GM19043 (cell line): ENCODE measurements around the gene ZNF134.
A peak's percentile ranks its signal among the peaks of the same experiment; 100 is the strongest.

ENCODE experiments used
- ATAC-seq: cut with Tn5 transposase; IDR thresholded peaks from one replicate; pipeline ENCODE4 v1.9.1; 2021; ENCODE audit warnings: low read depth; ENCODE audit not compliant: unreplicated experiment

ZNF134 gene

DNA sequence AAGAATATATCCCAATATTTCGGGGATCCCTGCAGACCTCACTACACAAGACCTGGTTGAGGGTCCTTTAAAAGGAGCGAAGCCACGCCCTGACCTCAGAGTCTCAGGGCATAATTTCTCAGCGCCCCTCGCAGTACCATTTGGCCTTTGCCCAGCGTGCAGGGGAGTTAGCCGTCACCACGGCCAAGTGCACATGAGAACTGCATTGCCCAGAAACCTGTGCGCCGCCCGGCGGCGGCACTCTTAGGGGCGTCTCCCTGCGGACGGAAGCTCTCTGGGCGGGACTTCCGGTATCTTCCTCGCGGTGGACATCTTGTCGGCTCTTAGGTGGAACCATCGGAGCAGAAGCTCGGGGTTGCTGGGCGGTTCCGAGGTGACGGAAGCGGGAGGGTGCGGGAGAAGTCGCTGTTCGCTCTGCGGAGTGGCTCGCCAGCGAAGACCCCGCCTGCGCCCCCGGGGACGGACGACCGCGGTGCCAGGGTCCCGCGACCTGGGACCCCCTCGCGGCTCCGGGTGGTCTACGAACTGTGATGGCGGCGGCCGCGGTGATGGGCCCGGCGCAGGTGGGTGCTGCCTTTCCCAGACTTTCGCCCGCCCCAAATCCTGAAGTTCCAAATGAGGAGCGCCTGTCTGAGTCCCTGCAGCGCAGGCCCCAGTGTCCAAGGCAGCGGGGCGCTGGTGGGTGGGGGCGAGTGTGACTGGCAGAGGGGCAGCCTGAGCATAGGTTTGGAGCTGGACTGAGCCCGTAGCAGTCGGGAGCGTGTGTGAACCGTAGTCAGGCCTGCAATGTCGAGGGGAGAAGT, at the start of gene ZNF134:
ZNF134 (plus strand) TSS at position 302 of the 803 bp plus-strand sequence. CDS start 5,227 bp downstream, outside the sequence.
- peak; percentile 95 for ATAC-seq

DNA sequence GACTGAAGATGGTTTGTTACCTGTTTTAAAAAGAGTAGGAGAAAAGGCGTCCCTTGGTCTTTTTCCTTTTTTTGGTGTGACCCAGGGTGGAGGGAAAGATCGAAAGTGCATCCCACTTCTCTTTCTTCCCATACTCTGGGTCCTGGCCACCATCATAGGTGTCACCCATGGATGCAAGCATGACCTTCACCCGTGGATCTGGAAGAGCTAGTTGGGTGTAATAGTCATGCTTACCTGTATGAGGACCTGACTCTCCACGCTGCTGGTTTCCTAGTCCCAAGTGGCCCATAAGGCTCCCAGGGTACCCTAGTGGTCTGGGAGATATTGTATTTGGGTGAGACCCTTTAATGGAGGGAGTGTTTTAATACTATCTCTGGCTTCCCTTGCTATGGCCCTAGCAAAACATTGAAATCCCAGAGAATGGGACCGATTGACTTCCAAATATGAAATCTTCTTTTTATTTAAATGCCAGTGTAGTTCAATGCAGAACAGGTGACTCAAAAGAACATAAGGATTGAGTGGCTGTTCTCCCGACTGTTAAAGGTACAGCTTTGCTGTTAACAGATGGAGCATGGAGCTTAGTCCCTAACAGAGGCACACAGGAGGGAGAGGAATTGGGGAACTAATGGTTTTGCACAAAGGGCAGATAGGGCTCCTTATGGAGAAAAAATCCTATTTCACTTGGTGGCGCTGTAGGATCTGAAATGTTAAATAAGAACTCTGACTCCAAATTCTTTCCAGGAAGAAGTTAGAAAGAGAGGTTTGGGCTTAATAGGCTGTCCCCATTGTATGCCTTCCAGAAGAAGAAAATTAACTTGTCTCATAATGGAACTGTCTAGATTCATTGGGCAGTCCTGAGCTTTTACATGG, 47.4 kb upstream of the ZNF134 start:
- ATAC-seq, result no peak

DNA sequence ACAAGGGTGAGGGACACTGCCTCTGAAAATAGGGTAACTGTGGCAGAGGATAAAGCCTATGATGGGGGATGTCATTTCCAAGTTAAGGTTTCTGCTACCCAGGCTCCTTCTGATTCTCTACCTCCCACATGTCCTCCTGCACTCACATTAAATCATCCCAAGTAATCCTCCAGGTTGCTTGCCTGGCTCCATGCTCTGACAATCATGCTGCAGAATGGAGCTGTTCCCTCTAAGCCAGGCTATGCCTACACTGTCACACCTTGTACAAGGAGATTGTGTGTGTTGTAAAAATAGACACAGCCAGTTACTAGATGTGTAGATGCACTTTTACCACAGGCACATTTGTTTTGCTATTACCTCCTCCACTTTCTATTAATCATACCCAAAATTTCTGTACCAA, 43.3 kb upstream of the ZNF134 start:
- ATAC-seq, result no peak

DNA sequence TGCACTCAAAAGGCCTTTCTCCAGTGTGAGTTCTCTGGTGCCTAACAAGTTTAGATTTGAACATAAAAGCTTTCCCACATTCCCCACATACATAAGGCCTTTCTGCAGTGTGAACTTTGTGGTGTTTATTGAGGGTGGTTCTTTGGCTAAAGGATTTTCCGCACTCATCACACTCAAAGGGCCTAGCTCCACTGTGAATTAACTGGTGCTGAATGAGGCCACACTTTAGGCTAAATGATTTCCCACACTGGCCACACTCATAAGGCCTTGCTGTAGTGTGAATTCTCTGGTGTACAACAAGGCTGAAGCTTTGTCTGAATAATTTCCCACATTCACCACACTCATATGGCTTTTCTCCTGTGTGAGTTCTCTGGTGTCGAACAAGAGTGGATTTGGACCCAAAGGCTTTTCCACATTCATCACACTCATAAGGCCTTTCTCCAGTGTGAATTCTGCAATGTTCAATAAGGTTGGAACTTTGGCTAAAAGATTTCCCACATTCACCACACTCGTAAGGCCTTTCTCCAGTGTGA, 41.6 kb upstream of the ZNF134 start:
- ATAC-seq, result no peak

DNA sequence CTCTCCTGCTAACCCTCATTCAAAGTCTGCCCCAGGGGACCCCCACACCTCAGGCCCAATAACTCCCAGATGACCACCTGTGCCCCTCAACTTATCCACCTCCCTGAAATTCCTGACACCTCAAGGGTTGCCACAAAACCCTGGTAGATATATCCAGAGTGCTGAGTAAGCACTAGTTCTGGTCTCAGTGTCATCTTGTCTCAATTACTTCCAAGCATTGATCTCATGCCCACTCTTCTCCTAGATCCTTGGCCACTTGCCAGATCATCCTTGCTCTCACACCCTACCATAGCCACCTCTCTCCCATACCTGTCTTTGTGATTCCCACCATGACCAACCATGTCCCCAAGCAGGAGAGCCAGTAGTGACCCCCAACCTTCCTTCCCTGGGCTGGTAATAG, 37.4 kb upstream of the ZNF134 start:
- ATAC-seq, result no peak

DNA sequence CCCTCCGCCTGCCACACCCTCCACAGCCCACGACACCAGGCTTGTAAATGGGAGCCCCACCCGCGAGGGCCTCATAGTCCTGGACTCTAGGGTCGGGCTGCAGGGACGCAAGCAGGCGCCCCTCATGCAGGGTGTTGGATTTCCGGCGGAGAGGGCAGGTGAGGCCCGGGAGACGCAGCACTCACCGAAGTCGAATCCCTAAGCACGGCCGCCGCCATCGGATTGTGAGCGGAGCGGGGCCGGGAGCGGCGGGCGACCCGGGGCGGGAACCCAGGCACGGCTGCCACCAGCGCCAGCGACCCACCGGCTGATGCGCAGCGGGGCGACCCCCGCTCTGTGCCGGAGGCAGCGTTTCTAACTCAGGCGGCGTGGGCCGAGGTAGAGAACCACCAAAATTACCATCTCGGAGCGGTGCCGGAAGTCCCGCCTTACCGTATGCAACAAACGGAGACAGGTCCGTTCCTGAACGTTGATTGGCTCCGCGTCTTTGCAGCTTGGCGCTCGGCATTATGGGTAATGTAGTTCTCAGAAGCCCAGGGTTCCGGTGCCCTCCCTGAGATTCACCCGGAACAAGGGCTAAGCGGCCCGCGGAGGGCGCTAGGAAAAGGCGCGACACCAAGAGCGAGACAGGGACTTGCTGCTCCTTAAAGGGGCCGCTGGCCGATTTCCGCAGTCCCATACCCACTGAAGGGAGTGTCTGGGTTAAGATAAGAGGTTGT, 35.4 kb upstream of the ZNF134 start, which contains the start of gene ZNF416:
ZNF416 (minus strand) TSS at position 425 of the 719 bp plus-strand sequence; CDS start at position 218, 207 bp downstream.
- peak; percentile 97 for ATAC-seq

DNA sequence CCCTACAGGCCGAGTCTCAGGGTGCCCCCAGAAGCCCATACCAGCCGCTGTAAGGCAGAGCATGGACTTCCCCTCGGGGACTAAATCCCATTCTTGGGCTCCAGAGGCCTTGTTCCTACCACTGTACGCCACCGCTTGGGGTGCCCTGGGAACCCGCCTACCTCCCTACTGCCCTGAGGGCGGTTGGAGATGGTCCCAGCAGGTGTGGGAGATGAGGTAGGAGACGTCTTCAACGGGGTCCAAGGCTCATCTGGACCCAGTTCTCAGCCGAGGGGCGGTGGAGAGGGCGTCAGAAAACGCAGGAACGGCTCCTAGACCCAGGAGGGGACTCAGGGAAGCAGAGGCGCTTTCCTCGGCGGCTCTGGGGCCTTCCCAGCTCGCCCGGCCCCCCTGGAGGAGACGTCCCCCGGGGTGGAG, 30.9 kb upstream of the ZNF134 start:
- ATAC-seq, result no peak

DNA sequence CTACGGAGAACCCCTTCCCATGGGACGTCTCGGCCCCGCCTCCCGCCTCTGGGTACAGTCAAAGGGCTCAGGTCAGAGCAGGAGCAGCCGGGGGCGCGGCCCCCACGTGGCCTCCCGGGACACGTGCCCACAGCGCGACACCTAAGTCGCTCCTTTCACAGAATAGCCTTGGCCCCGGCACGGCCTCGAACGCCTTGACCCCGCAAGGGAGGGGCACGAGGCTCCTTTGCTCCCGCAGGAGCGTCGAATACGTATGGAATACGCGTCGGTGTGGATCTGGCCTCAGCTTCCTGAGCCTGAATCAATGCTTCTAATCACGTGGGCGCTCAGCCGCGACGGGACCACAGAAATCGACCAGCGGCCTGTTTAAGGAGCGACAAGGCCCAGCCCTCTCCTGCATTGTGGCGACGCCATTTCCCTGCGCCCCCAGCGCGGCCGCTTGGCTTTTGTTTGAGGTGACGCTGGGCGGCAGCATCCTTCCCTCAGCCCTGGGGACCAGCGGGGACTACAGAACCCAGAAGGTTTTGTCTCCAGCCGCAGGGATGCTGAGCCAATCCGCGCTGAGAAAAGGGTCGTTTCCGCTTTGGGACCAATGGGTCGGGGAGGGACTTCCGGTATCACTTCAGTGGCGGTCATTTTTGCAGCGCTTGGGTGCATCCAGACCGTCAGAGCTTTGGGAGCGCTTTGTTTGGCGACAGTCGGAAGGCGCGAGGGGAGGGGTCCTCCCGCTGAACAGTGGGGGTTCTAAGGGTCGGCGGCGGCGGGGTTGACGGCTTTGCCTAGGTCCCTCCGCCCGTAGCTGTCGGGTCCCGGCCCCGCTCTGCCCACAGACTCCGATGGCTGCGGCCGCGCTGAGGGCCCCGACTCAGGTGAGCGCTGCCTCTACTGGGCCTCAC, 30.3 kb upstream of the ZNF134 start, which contains the start of gene ZIK1:
ZIK1 (plus strand) TSS at position 625 of the 896 bp plus-strand sequence; CDS start at position 837, 212 bp downstream.
- ATAC-seq, result peak; percentile 93

DNA sequence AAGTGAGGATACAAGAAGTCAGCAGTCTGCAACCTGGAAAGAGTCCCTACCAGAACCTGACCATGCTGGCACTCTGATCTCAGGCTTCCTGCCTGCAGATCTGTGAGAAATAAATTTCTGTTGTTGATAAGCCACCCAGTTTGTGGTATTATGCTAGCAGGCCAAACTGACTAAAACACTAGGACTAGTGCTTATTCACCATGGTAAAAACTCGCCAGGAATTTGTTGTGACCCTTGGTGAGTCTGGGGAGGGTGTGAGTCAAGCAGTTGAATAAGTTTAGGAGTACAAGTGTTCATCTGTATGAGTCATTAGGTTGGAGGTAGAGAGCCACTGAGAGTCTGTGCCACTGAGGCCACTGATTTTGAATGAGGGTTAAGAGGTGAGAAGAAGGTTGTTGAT, 26.5 kb upstream of the ZNF134 start:
- ATAC-seq, result no peak

DNA sequence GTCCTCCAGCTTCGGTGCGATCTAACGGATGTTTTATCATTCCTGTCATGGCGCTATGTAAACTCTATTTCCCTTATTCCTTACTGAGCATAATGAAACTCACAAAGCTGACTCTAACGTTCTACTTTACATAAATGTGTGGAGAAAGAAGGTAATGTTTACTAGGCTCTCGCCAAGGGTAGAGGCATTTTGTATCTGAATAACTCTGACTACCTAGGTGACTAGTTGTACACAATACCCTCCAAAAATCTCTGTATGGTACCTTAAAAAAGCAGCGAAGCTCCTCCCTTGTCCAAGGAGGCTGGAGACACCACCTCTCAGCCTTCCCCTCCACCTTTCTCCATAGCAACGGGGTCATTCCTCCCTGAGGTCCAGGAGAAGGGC, 14.7 kb upstream of the ZNF134 start:
- ATAC-seq, result no peak

DNA sequence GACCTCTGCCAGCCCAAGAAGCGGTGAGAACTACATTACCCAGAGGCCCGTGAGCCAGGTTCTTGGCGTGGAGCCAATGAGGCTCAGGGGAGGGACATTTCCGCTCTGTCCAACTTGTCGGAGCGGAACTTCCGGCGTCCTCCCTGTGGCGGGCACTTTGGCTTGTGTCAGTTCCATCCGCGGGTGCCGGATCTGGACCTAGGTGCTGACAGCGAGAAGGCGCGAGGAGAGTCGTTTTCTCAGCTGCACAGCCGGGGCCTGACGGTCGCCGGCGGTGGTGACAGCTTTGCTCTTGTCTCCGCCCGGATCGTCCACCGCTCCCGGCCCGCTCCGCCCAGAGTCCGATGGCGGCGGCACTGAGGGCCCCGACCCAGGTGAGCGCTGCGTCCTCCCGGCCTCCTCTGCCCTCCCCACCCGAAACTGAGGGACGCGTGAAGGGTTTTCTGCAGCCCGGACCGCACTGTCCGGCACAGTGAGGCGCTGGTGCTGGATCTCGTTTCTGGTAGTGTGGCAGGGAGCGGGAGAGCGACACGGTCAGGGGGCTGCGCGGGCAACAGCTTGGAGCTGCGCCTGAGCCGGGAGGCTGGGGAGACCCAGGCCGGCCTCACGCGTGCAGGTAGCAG, 14.2 kb upstream of the ZNF134 start, which contains the start of gene ZNF530:
ZNF530 (plus strand) TSS at position 125 of the 623 bp plus-strand sequence. CDS start 4,461 bp downstream, outside the sequence.
- ATAC-seq, result peak; percentile 97

DNA sequence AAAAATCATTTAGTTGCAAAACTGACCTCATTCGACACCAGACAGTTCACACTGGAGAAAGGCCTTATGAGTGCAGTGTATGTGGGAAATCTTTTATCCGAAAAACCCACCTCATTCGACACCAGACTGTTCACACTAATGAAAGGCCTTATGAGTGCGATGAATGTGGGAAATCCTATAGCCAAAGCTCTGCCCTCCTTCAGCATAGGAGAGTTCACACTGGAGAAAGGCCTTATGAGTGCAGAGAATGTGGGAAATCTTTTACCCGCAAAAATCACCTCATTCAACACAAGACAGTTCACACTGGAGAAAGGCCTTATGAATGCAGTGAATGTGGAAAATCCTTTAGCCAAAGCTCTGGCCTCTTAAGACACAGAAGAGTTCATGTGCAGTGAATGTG, 7.1 kb upstream of the ZNF134 start:
- no peak for ATAC-seq

DNA sequence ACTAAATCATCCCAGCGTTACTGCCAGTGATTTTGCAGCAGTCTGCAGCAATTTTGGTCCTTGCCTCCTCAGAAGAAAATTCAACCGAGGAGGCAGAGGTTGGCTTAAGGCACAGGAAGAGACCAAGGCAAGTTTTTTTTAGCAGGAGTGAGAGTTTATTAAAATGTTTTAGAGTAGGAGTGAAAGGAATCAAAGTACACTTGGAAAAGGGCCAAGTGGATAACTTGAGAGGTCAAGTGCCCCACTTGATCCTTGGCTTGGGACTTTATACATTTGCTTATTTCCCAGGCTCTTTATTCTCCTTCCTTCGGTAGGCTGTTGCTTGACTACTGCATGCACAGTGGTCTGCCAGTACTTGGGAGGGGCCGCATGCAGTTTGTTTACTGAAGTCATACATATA, 2.9 kb upstream of the ZNF134 start:
- no peak for ATAC-seq

DNA sequence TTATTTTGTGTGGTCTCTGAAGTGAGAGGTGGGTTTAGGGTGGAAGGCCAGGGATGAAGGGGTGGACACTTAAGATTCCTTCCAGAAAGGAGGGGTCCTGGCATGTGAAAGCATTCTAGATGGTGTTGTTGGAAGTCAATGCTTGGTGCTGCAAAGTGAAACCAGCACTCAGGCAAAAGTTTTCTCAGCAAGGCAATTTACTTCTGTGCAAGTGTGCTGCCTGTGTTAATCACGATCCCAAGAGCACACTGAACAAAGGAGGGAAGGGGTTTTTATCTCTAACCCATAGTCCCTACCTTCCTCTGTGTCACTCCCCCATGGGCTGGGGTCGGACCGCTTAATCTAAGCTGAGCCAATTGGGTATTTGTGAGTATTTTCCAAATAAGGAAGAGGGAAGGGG, 1.3 kb downstream of the ZNF134 start:
- ATAC-seq, result no peak

DNA sequence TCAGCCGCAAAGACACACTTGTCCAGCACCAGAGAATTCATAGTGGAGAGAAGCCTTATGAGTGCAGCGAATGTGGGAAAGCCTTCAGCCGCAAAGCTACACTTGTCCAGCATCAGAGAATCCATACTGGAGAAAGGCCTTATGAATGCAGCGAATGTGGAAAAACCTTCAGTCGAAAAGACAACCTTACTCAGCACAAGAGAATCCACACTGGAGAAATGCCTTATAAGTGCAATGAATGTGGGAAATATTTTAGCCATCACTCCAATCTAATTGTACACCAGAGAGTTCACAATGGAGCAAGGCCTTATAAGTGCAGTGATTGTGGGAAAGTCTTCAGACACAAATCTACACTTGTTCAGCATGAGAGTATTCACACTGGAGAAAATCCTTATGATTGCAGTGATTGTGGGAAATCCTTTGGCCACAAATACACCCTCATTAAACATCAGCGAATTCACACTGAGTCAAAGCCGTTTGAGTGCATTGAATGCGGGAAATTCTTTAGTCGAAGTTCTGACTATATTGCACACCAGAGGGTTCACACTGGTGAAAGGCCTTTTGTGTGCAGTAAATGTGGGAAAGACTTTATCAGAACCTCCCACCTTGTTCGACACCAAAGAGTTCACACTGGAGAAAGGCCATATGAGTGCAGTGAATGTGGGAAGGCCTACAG, 6.8 kb downstream of the ZNF134 start:
- ATAC-seq, result no peak

DNA sequence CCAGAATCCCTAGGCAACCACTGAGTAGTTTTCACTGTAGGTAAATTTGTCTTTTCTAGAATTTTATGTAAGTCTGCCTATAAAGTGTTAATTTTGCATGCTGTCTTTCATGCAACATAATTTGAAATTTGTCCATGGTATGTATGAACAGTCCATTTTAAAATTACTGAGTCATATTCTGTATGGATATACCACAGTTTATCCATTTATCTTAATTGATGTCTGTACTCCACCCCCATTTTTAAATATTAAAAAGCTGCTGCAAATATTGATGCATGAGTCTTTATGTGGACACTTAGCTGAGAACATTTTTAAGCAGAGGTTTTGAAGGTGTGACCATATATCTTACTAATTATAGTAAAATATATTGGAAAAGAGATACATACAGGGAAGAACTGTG, 9.0 kb downstream of the ZNF134 start:
- no peak for ATAC-seq

DNA sequence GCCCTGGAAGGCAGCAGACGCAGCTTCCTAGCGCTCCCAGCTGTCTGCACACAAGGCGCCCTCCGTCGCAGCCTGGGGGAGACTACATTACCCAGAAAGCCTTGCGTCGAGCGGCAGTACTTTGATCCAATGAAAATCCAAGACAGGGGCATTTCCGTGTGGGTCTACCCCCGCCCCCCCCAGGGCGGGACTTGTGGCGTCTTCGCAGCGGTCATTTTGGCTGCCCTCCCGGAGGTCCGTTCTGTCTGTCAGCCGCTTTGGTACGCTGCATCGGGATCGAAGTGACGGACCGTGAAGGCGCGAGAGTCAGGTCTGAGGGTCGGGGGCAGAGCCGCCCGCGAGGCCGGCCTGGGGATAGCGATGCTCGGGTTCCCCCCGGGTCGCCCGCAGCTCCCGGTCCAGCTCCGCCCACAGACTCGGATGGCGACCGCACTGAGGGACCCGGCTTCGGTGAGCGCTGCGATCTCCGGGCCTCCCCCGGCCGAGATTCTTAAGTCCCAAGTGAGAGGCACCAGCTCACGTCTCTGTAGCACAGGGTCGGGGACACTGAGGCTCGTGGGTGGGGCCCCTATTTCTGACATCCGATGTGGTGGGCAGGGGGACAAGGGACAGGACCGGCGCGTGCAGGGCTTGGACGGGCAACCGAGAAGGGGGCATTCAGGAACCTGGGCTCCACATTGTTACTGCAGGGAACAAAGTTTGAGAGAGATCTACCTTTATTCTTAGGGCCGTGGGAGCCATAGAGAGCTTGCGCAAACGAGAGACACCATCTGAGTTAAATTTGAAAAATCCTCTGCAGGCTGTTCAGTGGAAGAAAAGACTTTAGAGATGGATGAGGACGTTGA, 19.2 kb downstream of the ZNF134 start, which contains the start of gene ZNF211:
ZNF211 (plus strand) TSS at position 182 of the 845 bp plus-strand sequence; CDS start at position 361, 179 bp downstream.
- peak; percentile 95 for ATAC-seq
